Measurements from ENCODE around the gene TET2. TPM values are rescaled to one million over a fixed set of nuclear protein-coding genes. Genes with fewer than 3 reads are reported as not detected.
"Not testable (repeated sequence)": the region's sequence is repeated elsewhere in the genome, so short reads cannot be mapped to it uniquely, and the experiment has no call there.

The TET2 gene
- total RNA-seq, 2 donors from 2014 or later = 41.1 to 53.2 TPM

DNA sequence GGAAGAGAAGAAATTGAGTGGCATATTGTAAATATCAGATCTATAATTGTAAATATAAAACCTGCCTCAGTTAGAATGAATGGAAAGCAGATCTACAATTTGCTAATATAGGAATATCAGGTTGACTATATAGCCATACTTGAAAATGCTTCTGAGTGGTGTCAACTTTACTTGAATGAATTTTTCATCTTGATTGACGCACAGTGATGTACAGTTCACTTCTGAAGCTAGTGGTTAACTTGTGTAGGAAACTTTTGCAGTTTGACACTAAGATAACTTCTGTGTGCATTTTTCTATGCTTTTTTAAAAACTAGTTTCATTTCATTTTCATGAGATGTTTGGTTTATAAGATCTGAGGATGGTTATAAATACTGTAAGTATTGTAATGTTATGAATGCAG, 132.6 kb downstream of the TET2 start:
- Mint-ChIP-seq H3K27ac (no peak overlapping the region), H3K4me1 (no peaks in the 10 kb centered on the region), H3K4me3 (no peak overlapping the region), H3K36me3 (ENCODE audit: low read depth) (peaks cover 10% of the 10 kb centered on the region), H3K27me3 (no peaks in the 10 kb centered on the region)
- ATAC-seq = no peak
- DNase-seq = no peak
- H3K9me3 ChIP-seq (ENCODE audit: control insufficient read depth, low read length, poor library complexity, severe bottlenecking) = no peaks in the 10 kb centered on the region

DNA sequence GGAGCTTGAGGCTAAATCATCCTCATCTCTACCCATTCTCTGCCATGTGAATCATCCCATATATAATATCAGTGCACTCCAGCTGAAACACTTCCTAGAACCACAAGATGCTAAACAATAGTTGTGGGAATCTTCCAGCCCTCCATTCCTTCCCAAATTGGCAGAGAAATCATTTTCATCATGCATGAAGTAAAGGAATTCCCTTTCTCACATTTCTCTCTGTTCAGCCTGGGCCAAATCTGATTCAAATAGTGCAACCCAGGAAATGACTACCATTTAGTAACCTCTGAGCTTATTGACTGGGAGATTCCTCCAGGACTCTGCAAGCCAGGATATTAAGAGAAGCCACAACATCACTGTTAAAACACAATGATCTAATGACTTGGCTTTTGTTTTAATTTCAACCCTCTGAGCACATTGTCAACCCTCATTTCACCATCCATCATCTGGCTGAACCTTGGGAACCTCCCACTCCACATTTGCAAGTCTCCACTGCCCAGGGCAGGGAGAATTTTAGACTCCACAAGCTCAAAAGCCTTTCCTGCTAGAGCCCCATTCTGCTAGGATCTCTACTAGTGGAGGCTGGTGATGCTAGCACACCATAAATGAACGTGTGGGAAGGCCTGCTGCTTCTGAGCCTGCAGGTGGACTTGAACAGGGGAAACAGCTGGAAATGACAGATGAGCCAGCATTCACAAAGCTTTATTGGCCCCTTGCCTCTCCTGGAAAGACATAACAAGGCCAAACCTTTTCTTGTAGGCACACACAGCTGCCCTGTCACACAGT, 133.9 kb downstream of the TET2 start:
- no peak overlapping the region for H3K27ac Mint-ChIP-seq
- H3K4me3 Mint-ChIP-seq = no peak overlapping the region
- no peaks in the 10 kb centered on the region for H3K27me3 Mint-ChIP-seq
- H3K9me3 ChIP-seq (ENCODE audit: control insufficient read depth, low read length, poor library complexity, severe bottlenecking) = no peaks in the 10 kb centered on the region
- ATAC-seq (no peak), DNase-seq (no peak)
- H3K36me3 Mint-ChIP-seq (ENCODE audit: low read depth) = peaks cover 3% of the 10 kb centered on the region
- no peaks in the 10 kb centered on the region for H3K4me1 Mint-ChIP-seq

DNA sequence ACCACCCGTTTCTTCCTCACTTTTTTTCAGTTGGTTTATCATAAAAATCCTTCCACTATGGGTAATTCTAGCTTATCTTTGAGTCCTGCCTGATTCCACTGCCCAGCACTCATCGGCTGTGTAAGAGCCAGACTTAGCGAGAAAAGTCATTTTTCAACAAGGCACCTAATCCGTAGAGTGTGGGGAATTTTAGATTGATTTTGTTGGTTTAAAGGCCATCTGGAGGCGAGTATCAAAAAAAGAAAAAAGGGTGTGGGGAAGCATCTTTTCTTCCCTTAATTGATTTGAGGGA, 134.4 kb downstream of the TET2 start:
- DNase-seq (no peak), ATAC-seq (no peak)
- H3K9me3 ChIP-seq (ENCODE audit: control insufficient read depth, low read length, poor library complexity, severe bottlenecking) = no peaks in the 10 kb centered on the region
- Mint-ChIP-seq H3K36me3 (ENCODE audit: low read depth) (peaks cover 3% of the 10 kb centered on the region), H3K27ac (no peak overlapping the region), H3K4me1 (no peaks in the 10 kb centered on the region), H3K4me3 (no peak overlapping the region), H3K27me3 (no peaks in the 10 kb centered on the region)

DNA sequence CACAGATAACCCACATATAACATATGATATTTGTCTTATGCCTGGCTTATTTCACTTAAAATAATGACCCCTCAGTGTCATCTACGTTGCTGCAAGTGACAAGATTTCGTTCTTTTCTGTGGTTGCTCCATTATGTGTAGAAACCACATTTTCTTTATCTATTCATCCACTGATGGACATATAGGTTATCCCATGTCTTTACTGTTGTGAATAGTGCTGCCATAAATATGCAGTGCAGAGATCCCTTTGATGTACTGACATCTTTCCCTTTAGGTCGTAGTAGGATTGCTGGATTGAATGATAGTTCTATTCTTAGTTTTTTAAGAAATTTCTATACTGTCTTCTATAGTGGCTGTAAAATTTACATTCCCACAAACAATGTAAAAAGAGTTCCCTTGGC, 135.8 kb downstream of the TET2 start:
- no peaks in the 10 kb centered on the region for H3K4me1 Mint-ChIP-seq
- no peaks in the 10 kb centered on the region for H3K36me3 Mint-ChIP-seq (ENCODE audit: low read depth)
- ATAC-seq (no peak), DNase-seq (no peak)
- H3K9me3 ChIP-seq (ENCODE audit: control insufficient read depth, low read length, poor library complexity, severe bottlenecking) = no peaks in the 10 kb centered on the region
- no peaks in the 10 kb centered on the region for H3K27me3 Mint-ChIP-seq
- H3K27ac Mint-ChIP-seq = no peak overlapping the region
- H3K4me3 Mint-ChIP-seq = no peak overlapping the region

DNA sequence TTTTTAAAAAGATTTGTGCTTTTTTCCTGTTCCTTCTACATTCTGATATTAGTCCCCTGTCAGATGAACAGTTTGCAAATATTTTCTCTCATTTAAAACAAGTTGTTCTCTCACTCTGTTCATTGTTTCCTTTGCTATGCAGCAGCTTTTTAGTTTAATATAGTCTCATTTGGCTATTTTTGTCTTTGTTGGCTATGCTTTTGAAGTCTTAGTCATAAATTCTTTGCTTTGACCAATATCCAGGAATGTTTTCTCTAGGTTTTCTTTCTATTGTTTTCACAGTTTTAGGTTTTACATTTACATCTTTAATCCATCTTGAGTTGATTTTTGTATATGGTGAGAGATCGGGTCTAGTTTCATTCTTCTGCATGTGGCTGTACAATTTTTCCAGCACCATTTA, 136.8 kb downstream of the TET2 start:
- no peaks in the 10 kb centered on the region for H3K4me1 Mint-ChIP-seq
- no peak overlapping the region for H3K4me3 Mint-ChIP-seq
- H3K27ac Mint-ChIP-seq = no peak overlapping the region
- no peaks in the 10 kb centered on the region for H3K36me3 Mint-ChIP-seq (ENCODE audit: low read depth)
- no peaks in the 10 kb centered on the region for H3K9me3 ChIP-seq (ENCODE audit: control insufficient read depth, low read length, poor library complexity, severe bottlenecking)
- no peaks in the 10 kb centered on the region for H3K27me3 Mint-ChIP-seq
- no peak for ATAC-seq
- DNase-seq = no peak

DNA sequence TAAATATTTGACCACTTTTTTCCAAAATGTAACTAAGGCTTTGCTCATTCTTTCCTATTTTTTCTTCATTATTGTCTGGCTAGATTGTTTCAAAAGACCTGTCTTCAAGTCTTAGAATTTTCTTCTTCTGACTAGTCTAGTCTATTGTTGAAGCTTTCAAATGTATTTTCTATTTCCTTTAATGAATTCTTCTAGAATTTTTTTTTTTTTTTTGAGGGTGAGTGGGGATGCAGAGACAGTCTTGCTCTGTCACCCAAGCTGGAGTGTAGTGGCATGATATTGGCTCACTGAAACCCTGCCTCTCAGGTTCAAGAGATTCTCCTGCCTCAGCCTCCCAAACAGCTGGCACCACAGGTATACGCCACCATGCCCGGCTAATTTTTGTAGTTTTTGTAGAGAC, 141.4 kb downstream of the TET2 start:
- ATAC-seq (no peak), DNase-seq (no peak)
- no peaks in the 10 kb centered on the region for H3K36me3 Mint-ChIP-seq (ENCODE audit: low read depth)
- no peaks in the 10 kb centered on the region for H3K9me3 ChIP-seq (ENCODE audit: control insufficient read depth, low read length, poor library complexity, severe bottlenecking)
- no peak overlapping the region for H3K27ac Mint-ChIP-seq
- no peaks in the 10 kb centered on the region for H3K27me3 Mint-ChIP-seq
- no peaks in the 10 kb centered on the region for H3K4me1 Mint-ChIP-seq
- no peak overlapping the region for H3K4me3 Mint-ChIP-seq

DNA sequence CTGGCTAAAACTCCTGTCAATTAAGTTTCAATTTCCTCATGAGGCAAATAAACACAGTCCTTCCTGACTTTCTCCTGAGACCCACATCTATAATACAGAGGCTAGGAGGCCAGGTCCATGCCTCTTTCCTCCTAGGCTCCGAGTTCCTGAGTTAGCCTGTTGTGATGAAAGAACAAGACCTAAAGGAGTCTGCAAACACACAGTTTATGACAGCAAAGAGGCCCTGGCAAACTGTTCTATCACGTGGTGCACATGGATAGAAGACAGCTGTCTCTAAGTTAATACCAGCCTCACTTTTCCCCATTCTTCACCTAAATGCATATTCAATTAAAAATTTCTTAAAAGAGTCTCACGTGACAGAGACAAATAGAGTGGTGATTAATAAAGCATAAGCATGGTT, 145.2 kb downstream of the TET2 start:
- H3K27me3 Mint-ChIP-seq = no peaks in the 10 kb centered on the region
- H3K27ac Mint-ChIP-seq = no peak overlapping the region
- ATAC-seq = no peak
- no peak for DNase-seq
- H3K4me3 Mint-ChIP-seq = no peak overlapping the region
- no peaks in the 10 kb centered on the region for H3K36me3 Mint-ChIP-seq (ENCODE audit: low read depth)
- no peaks in the 10 kb centered on the region for H3K4me1 Mint-ChIP-seq
- no peaks in the 10 kb centered on the region for H3K9me3 ChIP-seq (ENCODE audit: control insufficient read depth, low read length, poor library complexity, severe bottlenecking)

DNA sequence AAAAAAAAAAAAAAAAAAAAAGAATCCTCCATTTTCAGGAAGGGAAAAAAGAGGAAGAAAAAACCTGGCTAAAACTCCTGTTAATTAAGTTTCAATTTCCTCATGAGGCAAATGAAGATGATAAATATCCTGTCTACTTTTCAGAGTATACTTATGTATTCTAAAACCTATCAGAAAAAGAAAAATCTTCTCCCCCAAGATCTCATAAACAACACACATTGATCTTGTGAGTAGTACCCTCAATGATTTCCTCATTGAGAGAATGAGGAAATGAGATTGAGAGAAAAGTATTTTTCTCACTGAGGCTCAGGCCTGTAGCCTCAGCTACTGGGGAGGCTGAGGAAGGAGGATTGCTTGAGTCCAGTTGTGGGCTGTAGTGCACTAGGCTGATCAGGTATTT, 146.7 kb downstream of the TET2 start:
- Mint-ChIP-seq H3K27ac (no peak overlapping the region), H3K36me3 (ENCODE audit: low read depth) (no peaks in the 10 kb centered on the region), H3K4me1 (no peaks in the 10 kb centered on the region), H3K27me3 (no peaks in the 10 kb centered on the region), H3K4me3 (no peak overlapping the region)
- no peaks in the 10 kb centered on the region for H3K9me3 ChIP-seq (ENCODE audit: control insufficient read depth, low read length, poor library complexity, severe bottlenecking)
- ATAC-seq (no peak), DNase-seq (no peak)

DNA sequence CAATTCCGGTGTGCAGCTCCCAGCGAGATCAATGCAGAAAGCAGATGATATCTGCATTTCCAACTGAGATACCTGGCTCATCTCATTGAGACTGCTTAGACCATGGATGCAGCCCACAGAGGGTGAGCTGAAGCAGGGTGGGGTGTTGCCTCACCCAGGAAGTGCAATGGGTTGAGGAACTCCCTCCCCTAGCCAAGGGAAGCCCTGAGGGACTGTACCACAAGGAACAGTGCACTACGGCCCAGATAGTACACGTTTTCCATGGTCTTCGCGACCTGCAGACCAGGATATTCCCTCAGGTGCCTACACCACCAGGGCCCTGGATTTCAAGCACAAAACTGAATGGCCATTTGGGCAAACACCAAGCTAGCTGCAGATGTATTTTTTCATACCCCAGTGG, 150.0 kb downstream of the TET2 start:
- Mint-ChIP-seq H3K4me1 (no peaks in the 10 kb centered on the region), H3K27ac (no peak overlapping the region), H3K4me3 (no peak overlapping the region), H3K36me3 (ENCODE audit: low read depth) (no peaks in the 10 kb centered on the region), H3K27me3 (no peaks in the 10 kb centered on the region)
- no peaks in the 10 kb centered on the region for H3K9me3 ChIP-seq (ENCODE audit: control insufficient read depth, low read length, poor library complexity, severe bottlenecking)
- DNase-seq = no peak
- no peak for ATAC-seq

DNA sequence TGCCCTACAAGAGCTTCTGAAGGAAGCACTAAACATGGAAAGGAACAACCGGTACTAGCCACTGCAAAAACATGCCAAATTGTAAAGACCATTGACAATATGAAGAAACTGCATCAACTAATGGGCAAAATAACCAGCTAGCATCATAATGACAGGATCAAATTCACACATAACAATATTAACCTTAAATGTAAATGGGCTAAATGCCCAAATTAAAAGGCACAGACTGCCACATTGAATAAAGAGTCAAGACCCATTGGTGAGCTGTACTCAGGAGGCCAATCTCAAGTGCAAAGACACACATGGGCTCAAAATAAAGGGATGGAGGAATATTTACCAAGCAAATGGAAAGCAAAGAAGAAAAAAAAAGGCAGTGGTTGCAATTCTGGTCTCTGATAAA, 152.4 kb downstream of the TET2 start:
- H3K36me3 Mint-ChIP-seq (ENCODE audit: low read depth); ATAC-seq; H3K27me3 Mint-ChIP-seq; H3K4me1 Mint-ChIP-seq; H3K27ac Mint-ChIP-seq; H3K4me3 Mint-ChIP-seq; H3K9me3 ChIP-seq (ENCODE audit: control insufficient read depth, low read length, poor library complexity, severe bottlenecking); DNase-seq: not testable (repeated sequence)

DNA sequence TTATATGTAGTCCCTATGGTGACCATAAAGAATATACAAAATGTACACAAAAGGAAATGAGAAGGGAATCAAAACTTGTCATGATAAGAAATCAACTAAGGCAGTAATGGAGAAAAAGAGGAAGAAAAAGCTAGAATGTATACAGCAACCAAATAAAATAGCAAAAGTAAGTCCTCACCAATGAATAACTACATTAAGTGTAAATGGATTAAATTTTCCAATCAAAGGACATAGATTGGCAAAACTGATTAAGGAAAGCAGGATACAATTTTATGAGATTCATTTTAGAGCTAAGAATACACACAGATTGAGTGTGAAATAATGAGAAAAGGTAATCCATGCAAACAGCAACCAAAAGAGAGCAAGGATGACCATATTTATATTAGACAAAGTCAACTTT, 157.4 kb downstream of the TET2 start:
- Mint-ChIP-seq H3K36me3 (ENCODE audit: low read depth) (peaks cover 2% of the 10 kb centered on the region), H3K27me3 (no peaks in the 10 kb centered on the region), H3K4me3 (no peak overlapping the region), H3K27ac (no peak overlapping the region), H3K4me1 (peaks cover 13% of the 10 kb centered on the region)
- no peak for DNase-seq
- no peaks in the 10 kb centered on the region for H3K9me3 ChIP-seq (ENCODE audit: control insufficient read depth, low read length, poor library complexity, severe bottlenecking)
- no peak for ATAC-seq

DNA sequence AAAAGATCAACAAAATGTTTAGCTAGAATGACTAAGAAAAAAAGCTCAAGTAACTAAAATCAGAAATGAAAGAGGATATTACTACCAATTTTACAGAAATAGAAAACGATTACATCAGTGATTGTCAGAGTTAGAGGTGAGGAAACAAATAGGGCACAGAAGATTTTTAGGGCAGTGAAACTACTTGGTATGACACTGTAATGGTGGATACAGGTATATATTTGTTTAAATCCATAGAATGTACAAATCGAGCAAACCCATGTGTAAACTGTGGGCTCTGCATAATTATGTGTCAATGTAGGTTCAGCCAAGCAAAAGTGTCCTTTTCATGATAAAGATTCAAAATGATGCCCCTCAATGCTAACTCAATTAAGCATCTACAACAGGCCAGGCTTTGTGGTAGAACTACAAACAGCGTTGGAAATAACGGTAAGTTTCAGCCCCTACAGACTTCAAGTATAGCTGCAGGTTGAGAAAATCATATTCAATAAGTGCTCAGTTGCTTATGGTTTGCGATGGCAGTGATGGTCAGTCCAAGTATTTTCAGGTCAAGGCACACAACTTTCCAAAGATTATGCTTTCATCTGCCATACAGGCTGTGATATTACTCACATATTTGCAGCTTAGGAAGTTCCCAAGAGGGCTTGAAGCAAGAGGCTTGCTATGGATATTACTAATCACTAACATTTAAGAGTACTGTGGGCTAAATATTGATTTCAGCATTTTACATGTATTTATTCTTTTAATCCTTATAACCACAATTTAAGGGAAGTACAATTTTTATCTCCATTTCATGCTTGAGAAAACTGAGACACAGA, 158.6 kb downstream of the TET2 start:
- H3K4me1 Mint-ChIP-seq = peaks cover 13% of the 10 kb centered on the region
- H3K9me3 ChIP-seq (ENCODE audit: control insufficient read depth, low read length, poor library complexity, severe bottlenecking) = no peaks in the 10 kb centered on the region
- H3K27me3 Mint-ChIP-seq = no peaks in the 10 kb centered on the region
- H3K4me3 Mint-ChIP-seq = no peak overlapping the region
- H3K27ac Mint-ChIP-seq = no peak overlapping the region
- H3K36me3 Mint-ChIP-seq (ENCODE audit: low read depth) = peaks cover 2% of the 10 kb centered on the region
- no peak for ATAC-seq
- no peak for DNase-seq

DNA sequence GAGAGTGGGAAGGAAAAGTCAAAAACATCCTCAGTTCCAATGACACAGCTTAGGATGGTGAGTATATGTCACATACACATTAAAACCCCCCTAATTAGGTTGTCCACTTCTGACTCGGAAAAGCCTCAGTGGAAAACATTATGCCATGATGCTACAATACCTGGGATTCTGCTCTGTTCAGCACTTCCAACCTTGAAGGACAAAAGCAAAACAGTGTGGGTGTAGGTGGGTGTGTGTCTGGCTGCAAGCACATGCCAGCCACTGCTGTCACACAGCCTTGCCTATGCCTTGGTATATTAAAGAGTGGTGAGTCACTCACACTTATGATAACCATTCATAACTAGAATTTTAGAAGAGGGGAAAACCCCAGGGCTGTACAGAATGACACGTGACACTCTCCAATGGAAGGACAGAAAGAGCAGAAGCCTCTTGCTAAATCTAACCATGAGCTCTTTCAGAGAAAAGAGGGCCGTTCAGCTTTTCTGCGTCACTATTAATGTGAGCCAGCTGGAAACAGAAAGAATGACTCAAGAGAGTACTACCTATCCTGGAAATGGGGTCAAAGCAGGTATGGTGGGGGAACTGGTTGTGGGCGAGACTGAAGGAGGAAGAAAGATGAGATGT, 159.6 kb downstream of the TET2 start:
- peaks cover 13% of the 10 kb centered on the region for H3K4me1 Mint-ChIP-seq
- peaks cover 2% of the 10 kb centered on the region for H3K36me3 Mint-ChIP-seq (ENCODE audit: low read depth)
- H3K9me3 ChIP-seq (ENCODE audit: control insufficient read depth, low read length, poor library complexity, severe bottlenecking) = no peaks in the 10 kb centered on the region
- no peaks in the 10 kb centered on the region for H3K27me3 Mint-ChIP-seq
- peak overlapping the region; percentile 8 for H3K4me3 Mint-ChIP-seq
- no peak overlapping the region for H3K27ac Mint-ChIP-seq
- peak; percentile 95 for ATAC-seq
- DNase-seq = no peak

All from T-helper 17 cell (primary cell).